ENCODE results near the gene BLACAT1. TPM values are rescaled to one million over a fixed set of nuclear protein-coding genes. Genes with fewer than 3 reads are reported as not detected.

Gene BLACAT1
- total RNA-seq, 2 donors from 2014 or later, result 0.24 to 0.26 TPM

- Histone ChIP-seq H3K4me1 (peaks cover 0 to 31% of the 10 kb centered on the region in 2 donors), H3K27ac (no peak overlapping the region), H3K36me3 (no peaks in the 10 kb centered on the region), H3K27me3 (peaks cover 18 to 53% of the 10 kb centered on the region in 2 donors), H3K4me3 (no peak overlapping the region), H3K9me3 (no peaks in the 10 kb centered on the region)
- TF ChIP-seq CTCF (IDR thresholded peaks at IDR 0.05), result no peak
- DNase-seq (ENCODE audit: low spot score), result no peak
These were observed 926 bp downstream of the BLACAT1 start for GRCh38 chr1:205454903-205455335.

- no peak for TF ChIP-seq CTCF (IDR thresholded peaks at IDR 0.05)
- no peak for DNase-seq (ENCODE audit: low spot score)
- peaks cover 18 to 53% of the 10 kb centered on the region in 2 donors for H3K27me3 ChIP-seq
These were observed 2.4 kb downstream of the BLACAT1 start for GRCh38 chr1:205453466-205453865.

GRCh38 chr1:205452933-205453332, 2.9 kb downstream of the BLACAT1 start:
- H3K9me3 ChIP-seq, result no peaks in the 10 kb centered on the region
- no peak for DNase-seq (ENCODE audit: low spot score)
- TF ChIP-seq CTCF (IDR thresholded peaks at IDR 0.05), result no peak
- no peaks in the 10 kb centered on the region for H3K36me3 ChIP-seq
- H3K27me3 ChIP-seq, result peaks cover 17 to 48% of the 10 kb centered on the region in 2 donors
- no peak overlapping the region for H3K27ac ChIP-seq
- peaks cover 0 to 37% of the 10 kb centered on the region in 2 donors for H3K4me1 ChIP-seq
- no peak overlapping the region for H3K4me3 ChIP-seq

More at GRCh38 chr1:205453466-205453865, 2.4 kb downstream of the BLACAT1 start:
- Histone ChIP-seq H3K36me3 (no peaks in the 10 kb centered on the region), H3K9me3 (no peaks in the 10 kb centered on the region), H3K4me1 (peaks cover 0 to 35% of the 10 kb centered on the region in 2 donors), H3K27ac (no peak overlapping the region), H3K4me3 (no peak overlapping the region)

- H3K4me1 ChIP-seq, result peaks cover 0 to 42% of the 10 kb centered on the region in 2 donors
- no peak overlapping the region for H3K4me3 ChIP-seq
- no peak for TF ChIP-seq CTCF (IDR thresholded peaks at IDR 0.05)
- DNase-seq (ENCODE audit: low spot score), result no peak
- peaks cover 14 to 43% of the 10 kb centered on the region in 2 donors for H3K27me3 ChIP-seq
- no peaks in the 10 kb centered on the region for H3K9me3 ChIP-seq
- no peak overlapping the region for H3K27ac ChIP-seq
- H3K36me3 ChIP-seq, result no peaks in the 10 kb centered on the region
These were observed 3.5 kb downstream of the BLACAT1 start for GRCh38 chr1:205452364-205452763.

GRCh38 chr1:205451759-205452164, 4.1 kb downstream of the BLACAT1 start:
- Histone ChIP-seq H3K9me3 (no peaks in the 10 kb centered on the region), H3K27me3 (peaks cover 14 to 37% of the 10 kb centered on the region in 2 donors), H3K4me1 (peaks cover 0 to 42% of the 10 kb centered on the region in 2 donors), H3K4me3 (no peak overlapping the region), H3K36me3 (no peaks in the 10 kb centered on the region), H3K27ac (no peak overlapping the region)
- no peak for DNase-seq (ENCODE audit: low spot score)
- no peak for TF ChIP-seq CTCF (IDR thresholded peaks at IDR 0.05)

- Histone ChIP-seq H3K4me1 (peaks cover 0 to 39% of the 10 kb centered on the region in 2 donors), H3K27me3 (peaks cover 10 to 31% of the 10 kb centered on the region in 2 donors), H3K9me3 (no peaks in the 10 kb centered on the region)
These were observed 4.6 kb downstream of the BLACAT1 start for GRCh38 chr1:205451202-205451601.

More at GRCh38 chr1:205451202-205451601, 4.6 kb downstream of the BLACAT1 start:
- DNase-seq (ENCODE audit: low spot score), result no peak
- H3K4me3 ChIP-seq, result no peak overlapping the region
- no peak for TF ChIP-seq CTCF (IDR thresholded peaks at IDR 0.05)
- H3K36me3 ChIP-seq, result no peaks in the 10 kb centered on the region
- H3K27ac ChIP-seq, result no peak overlapping the region
